Suprapubic skin (tissue), 4 donors: ENCODE data around the gene EYS.

Source experiments
- EP300 ChIP-seq: sonication (generic); formaldehyde crosslinking; IDR thresholded peaks from one replicate; pipeline ENCODE4 v1.6.1; 2017; ENCODE audit warnings: antibody characterized with exemption
- POLR2AphosphoS5 ChIP-seq, 3 donors: sonication (generic); formaldehyde crosslinking; IDR thresholded peaks; one replicate each; pipeline ENCODE4 v1.6.1; 2017; ENCODE audit warnings: antibody characterized with exemption in 3 of 3
- TF ChIP-seq, protein P1 (sequence below), 2 donors: fragments of 200-600 bp in 1 of 2; fragments of 450-650 bp in 1 of 2; sonication (generic) in 1 of 2; IDR thresholded peaks; one replicate each; pipeline ENCODE4 v1.5.1; 2016 to 2019; ENCODE audit warnings: antibody characterized with exemption in 2 of 2, mild to moderate bottlenecking in 1 of 2, moderate library complexity in 1 of 2

GRCh38 chr6:65449926-65450325, 257.1 kb downstream of the EYS start:
- TF ChIP-seq, protein P1, sequence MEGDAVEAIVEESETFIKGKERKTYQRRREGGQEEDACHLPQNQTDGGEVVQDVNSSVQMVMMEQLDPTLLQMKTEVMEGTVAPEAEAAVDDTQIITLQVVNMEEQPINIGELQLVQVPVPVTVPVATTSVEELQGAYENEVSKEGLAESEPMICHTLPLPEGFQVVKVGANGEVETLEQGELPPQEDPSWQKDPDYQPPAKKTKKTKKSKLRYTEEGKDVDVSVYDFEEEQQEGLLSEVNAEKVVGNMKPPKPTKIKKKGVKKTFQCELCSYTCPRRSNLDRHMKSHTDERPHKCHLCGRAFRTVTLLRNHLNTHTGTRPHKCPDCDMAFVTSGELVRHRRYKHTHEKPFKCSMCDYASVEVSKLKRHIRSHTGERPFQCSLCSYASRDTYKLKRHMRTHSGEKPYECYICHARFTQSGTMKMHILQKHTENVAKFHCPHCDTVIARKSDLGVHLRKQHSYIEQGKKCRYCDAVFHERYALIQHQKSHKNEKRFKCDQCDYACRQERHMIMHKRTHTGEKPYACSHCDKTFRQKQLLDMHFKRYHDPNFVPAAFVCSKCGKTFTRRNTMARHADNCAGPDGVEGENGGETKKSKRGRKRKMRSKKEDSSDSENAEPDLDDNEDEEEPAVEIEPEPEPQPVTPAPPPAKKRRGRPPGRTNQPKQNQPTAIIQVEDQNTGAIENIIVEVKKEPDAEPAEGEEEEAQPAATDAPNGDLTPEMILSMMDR (IDR thresholded peaks at IDR 0.05), result no peak
- TF ChIP-seq POLR2AphosphoS5 (IDR thresholded peaks at IDR 0.05), result no peak
- no peak for TF ChIP-seq EP300
